Measurements from ENCODE around the gene SVEP1.

Gene SVEP1

DNA sequence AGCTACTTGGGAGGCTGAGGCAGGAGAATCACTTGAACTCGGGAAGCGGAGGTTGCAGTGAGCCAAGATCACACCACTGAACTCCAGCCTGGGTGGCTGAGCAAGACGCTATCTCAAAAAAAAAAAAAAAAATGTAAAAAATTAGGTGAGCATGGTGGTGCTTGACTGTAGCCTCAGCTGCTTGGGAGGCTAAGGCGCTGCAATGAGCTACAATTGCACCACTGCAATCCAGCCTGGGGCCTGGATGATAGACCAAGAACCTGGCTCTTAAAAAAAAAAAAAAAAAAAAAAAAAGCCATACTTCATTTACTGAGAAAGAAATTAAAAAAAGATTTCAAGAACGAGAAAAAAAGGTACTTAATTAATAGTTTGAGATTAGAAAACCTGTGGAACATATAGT, 62.1 kb downstream of the SVEP1 start:
- no peak for DNase-seq

GRCh38 chr9:110514897-110515296, 64.6 kb downstream of the SVEP1 start:
- DNase-seq = no peak

DNA sequence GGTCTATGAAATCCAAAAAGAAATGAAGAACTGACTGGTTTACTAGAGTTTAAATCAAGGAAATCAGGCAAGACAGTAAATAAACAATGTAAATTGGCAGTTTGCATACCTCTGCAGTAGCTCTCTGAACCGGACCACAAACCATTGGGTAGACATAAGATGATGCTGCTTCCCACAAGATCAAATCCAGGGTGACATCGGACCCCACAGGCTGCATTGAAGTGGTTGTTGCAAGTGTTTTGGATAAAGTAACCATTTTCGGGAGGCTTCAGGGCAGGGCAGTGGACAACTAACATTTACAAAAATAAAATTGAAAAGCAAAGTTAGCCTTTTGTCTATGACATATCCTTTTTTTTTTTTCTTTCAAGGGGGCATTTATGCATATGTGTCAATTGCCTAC, 66.7 kb downstream of the SVEP1 start:
- DNase-seq = no peak

GRCh38 chr9:110509792-110510191, 69.7 kb downstream of the SVEP1 start:
- DNase-seq = peak; percentile 41

- DNase-seq = no peak
Observed at GRCh38 chr9:110502842-110503241, 76.7 kb downstream of the SVEP1 start.

DNA sequence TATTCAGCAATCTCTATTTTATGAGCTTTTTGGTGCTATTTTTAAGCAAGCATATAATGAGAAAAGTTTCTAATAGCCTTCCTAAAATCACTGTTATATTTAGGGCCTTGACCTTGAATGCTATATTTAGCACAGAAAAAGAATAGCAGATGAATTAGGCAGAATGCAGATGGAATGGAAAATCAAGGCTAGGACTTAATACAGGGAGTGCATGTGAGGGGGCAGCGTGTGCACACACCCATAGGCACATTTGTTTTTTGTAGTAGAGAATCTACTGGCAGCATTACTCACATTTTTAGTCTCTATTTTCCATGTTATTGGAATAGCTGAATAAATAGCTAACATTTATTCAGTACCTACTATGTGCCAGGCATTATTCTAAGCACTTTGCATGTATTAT, 79.9 kb downstream of the SVEP1 start:
- DNase-seq = no peak

DNA sequence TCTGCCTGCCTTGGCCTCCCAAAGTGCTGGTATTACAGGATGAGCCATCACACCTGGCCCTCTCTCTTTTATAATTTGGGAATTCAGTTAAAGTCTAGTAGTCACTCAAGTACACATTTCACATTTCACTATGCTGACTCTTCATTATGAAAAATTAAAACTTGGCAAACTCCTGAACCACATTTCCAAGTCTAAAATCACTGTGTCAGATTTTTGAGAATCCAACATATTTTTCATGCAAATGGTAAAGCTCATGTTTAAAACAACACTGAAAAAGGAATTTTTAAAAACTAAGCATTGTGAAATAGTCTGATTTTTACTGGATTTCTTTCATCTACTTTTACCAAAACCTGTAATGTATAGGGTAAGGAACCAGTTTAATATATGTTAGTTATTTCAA, 92.3 kb downstream of the SVEP1 start:
- DNase-seq = no peak

DNA sequence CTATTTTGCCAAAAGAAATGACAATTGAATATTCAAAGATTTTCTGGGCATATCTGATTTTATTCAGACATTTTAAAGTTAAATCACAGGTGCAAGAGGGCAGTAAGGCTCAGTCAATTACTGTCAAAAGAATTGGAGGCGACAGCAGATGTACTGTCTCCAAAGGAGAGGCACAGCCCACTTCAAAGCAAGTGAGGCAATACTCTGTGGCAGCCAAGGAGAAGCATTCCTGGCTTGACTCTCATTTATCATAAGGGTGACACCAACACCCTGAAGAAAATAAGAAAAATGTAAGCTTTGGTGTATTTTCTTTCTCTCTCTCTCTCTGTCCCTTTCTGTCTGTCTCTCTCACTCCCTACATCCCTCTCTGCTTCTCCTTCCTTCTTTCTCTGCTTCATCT, 93.3 kb downstream of the SVEP1 start:
- no peak for DNase-seq

DNA sequence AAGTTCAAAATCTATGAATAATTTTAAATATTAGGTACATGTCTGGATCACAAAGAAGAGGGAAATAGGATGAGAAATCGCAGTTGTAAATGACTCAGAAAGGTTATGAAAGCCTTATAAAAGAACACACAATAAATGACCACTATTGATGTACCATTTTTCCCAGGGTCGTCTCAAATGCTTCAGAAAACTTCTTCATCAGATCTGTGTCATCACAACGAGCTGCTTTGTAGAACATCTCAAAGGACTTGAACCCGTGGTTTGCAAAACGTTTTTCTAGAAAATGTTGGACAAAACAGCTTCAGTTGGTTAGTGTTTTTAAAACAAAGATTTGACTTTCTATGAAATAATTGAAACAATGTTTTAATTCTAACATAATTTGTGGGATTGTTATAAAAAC, 100.1 kb downstream of the SVEP1 start:
- DNase-seq = no peak

GRCh38 chr9:110476251-110476650, 103.3 kb downstream of the SVEP1 start:
- DNase-seq = no peak

GRCh38 chr9:110472111-110472510, 107.4 kb downstream of the SVEP1 start:
- no peak for DNase-seq

DNA sequence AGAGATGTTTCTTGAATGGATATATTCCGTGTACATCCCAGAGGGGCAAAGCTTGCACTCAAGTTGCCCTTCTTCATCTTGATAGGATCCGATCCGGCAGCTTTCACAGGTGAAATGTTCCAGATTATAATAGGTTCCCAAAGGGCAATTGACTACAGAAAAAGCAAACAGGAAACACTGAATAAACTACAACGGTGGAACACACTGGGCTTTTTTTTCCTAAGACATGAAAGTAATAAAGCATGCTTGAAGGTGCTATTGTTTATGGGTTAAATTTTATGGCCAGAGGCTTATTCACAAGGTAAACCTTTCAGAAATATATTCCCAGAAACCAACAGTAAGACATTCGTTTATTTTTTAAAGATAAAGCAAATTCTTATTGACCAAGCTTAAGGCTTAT, 110.6 kb downstream of the SVEP1 start:
- DNase-seq = no peak

GRCh38 chr9:110465190-110465589, 114.4 kb downstream of the SVEP1 start:
- DNase-seq = no peak

GRCh38 chr9:110464321-110464720, 115.2 kb downstream of the SVEP1 start:
- no peak for DNase-seq

DNA sequence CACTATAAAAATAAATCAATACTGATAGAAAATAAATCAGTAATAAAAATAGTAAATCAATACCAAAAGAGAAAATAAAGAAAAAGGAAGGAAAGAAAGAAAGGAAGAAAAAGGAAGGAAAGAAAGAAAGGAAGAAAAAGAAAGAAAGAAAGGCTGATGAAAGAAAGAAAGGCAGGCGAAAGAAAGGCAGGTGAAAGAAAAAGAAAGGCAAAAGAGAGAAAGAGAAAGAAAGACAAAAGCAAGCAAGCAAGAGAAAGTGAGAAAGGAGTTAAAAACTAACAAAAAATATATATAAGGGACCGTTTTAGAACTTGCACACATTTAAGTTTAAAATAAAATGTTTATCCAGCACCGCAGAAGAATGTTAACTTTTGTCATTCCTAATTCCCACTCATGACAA, 116.0 kb downstream of the SVEP1 start:
- DNase-seq = no peak

DNA sequence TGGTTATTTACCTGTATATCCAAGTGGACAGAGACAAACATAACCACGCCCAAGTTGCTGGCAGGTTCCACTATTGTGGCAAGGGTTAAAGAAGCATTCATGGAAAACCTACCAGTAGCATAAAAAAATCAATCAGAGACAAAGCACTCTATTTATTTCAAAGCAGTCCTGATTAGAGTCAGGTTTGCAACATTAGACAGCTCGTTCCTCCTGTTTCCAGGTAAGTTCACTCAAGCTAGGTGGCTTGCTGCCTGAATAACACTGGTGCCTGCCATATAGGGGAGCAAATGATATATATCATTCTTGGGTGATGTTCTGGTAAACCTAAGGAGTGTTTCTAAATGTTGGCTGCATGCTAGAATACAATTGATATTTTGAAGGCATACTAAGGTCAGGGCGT, 122.3 kb downstream of the SVEP1 start:
- no peak for DNase-seq

DNA sequence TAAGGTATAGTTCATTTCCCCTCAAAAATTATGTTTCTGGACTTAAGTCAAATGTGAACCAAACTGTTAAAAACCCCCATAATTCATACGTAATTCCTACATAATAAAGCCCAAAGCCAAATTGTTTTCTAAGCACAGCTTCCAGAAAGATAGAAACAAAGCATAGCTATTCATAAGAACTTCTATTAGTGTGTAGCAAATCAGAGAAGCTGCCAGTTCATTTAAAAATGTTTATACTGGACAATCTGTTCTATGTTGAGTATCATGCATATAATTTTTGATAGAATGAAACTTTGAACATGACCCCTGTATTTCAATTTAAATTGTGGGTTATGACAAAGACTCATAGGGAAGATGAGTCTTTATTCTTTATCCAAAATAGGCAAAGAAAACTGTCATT, 122.9 kb downstream of the SVEP1 start:
- no peak for DNase-seq

DNA sequence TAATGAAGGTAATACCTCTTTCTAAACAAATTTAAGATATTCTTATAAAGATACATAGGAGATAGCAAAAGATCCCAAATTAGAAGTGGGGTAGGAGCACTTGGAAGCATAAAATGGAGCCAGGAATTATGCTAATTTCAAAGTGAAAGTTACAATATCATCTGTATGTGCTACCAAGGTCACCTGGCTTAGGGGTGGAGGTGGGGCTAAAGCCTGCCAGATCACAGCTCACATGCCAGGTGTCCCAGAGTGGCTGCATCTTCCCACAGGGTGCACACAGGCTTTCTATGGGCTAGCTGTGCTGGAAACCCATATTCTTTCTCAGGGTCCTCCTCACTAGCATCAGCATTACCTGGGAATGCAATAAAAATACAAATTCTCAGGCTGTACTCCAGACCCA, 123.7 kb downstream of the SVEP1 start:
- DNase-seq = no peak

DNA sequence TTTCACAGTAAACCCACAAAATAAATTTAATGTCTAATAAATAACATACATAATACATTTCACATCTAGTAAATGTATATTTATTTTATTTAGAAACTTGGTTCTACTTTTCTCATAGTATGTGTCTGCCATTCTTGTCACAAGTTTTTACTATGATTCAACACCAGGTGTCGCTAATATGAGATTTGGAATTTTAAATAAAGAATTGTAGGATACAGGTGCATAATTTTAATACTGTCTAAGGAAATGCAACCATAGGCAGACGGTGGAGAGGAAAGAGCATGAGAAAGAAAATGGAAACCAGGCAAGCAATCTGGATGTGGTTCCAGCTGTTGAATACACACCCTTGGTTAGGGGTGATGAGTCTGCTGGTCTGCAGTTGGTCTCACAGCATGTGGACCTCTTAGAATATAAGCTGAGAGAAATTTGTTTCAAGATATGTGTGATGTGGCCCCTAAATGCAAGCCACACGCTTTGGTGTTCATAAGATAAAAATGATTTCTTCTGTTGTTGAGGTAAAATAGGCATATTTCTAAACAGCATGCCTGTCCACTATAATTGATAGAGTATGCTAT, 127.2 kb downstream of the SVEP1 start:
- DNase-seq = peak; percentile 6

DNA sequence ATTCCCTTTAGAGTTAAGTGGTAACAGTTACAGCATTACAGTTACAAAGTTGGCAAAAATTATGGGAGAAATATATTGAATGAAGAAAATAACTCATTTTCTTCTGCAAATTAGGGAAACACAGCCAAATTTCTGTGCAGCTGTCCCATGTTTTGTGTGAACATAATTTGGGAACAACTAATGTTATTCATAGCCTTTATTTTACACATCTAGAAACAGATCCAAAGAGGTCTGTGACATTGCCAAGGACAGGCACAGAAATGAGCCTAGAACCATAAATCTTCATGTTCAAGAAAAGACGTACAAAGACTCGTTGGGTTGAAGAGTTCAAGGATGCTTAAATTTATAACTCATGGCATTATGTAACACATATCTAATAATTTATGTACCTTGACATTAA, 127.8 kb downstream of the SVEP1 start:
- DNase-seq = no peak

GRCh38 chr9:110447476-110447875, 132.1 kb downstream of the SVEP1 start:
- peak; percentile 84 for DNase-seq

- DNase-seq = peak; percentile 83
Observed at GRCh38 chr9:110446171-110446570, 133.4 kb downstream of the SVEP1 start.

GRCh38 chr9:110444911-110445310, 134.6 kb downstream of the SVEP1 start:
- no peak for DNase-seq

DNA sequence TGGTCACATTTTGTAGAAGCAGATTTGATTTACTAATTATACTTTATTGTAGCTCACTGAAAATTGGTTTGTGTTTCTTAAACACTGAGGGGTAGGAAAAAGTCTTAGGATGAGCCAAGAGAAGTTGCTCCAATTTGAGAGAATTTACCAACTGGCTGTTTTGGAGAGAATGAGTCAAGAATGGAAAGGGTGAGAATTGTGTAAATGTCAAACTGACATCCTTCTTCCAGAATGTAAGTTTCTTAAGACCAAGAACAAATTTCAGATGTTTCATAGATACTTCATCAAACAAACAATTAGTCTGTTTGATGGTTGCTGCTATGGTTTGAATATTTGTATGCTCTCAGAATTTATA, 135.7 kb downstream of the SVEP1 start:
- DNase-seq = peak; percentile 14

GRCh38 chr9:110443146-110443865, 136.2 kb downstream of the SVEP1 start:
- DNase-seq = no peak

Measured in inflammatory macrophage treated with lipopolysaccharide for 4 hours (primary cell).